HG02884 (cell line): ENCODE results near the gene GARNL3.

Source experiments
- ATAC-seq: cut with Tn5 transposase; IDR thresholded peaks from one replicate; pipeline ENCODE4 v1.9.1; 2021; ENCODE audit warnings: mild to moderate bottlenecking, moderate library complexity; ENCODE audit not compliant: unreplicated experiment

Gene GARNL3

DNA sequence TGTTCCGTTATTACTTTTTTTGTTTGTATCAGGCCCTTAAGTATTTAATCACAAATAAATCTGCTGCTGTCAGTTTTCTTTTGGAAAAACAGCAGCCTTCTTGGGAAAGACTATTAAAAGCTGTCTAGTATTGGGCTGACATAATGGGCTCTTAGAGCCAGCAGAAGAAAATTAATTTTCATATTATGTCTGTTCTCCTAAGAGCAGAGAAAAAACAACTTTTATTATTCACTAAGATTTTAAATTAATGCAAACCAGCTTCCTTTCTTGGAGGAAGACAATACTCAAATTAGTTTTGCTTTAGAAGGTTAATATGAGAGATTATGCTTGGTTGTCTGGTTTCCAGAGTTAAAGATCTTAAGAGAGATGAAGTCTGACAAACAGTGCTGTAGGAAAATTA, 30.6 kb upstream of the GARNL3 start:
- no peak for ATAC-seq

DNA sequence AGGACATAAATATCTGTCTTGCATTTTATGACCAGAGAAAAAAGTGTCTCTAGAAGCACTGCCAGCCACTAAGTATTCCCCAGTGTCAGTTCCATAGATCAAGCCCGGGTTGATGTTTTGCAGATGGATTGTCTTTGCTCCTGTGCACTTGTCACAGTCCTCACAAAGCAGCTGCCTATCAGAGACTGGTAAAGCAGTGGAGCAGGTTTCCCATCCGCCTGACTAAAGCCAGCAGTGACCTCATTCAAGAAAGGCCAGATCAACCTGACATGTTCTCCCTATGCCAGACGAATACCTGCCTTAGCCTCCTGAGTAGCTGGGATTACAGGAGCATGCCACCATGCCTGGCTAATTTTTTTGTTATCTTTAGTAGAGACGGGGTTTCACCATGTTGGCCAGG, 26.8 kb upstream of the GARNL3 start:
- no peak for ATAC-seq

DNA sequence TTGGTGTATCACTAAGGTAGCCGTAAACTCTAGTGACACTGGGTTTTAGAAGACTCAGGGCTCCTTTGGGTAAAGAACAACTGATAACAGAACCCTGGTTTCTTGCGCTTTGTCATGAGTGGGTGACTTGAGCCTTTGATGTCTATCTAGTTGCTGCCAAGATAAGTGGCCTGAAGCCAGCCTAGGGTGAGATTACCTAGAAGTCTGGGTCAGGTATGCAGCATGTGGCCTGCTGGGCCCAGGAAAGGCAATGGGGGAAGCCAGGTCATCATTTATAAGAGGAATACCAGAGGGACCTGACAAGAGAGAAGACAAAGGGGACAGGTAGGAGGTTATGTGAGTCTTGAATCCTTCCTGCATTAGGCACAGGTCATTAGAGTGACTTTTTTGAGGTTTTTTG, 23.2 kb upstream of the GARNL3 start:
- no peak for ATAC-seq

DNA sequence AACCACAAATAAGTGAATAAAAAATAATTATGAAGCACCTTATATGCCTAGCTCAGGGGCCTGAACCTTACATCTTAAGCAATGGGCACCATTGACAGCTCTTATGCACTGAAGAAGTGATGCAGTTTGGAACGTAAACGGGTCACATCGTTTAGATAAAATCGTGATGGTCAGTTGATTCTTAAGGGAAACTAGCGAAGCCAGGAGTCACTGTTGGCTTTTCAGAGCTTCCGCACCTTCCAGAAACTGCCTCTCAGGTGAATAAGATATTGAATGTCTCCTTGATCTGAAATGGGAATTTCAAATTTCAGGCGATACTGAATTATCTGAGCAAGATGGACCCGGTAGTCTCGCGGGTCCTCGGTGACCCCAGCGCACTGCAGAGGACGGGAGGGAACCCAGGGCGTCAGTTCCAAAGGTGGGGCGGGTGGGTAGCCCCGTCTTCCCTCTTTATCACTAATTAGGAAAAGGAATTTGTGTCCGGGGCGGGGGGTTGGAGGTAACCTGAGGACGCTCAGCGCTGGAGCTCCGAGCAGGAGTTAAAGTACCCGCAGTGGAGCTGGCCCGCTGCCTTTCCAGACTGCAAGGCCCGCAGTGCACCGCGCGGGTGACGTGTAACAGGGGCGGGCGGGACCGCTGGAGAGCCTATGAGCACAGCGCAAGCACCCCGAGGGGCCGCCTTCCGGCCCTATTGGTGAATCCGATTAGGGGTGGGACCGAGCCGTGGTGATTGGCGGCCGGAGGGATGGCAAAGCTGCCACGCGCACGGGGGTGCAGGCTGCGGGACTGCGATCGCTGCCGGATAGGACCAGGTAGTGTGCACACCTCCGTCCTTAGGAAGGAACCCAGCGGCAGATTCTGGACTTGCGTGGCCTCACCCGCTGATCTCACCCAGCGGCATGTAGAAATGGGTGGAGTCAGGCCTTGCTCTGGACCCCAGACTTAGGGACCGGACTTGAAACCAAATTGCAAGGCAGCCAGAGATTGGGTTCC, 19.7 kb upstream of the GARNL3 start:
- peak; percentile 99 for ATAC-seq

DNA sequence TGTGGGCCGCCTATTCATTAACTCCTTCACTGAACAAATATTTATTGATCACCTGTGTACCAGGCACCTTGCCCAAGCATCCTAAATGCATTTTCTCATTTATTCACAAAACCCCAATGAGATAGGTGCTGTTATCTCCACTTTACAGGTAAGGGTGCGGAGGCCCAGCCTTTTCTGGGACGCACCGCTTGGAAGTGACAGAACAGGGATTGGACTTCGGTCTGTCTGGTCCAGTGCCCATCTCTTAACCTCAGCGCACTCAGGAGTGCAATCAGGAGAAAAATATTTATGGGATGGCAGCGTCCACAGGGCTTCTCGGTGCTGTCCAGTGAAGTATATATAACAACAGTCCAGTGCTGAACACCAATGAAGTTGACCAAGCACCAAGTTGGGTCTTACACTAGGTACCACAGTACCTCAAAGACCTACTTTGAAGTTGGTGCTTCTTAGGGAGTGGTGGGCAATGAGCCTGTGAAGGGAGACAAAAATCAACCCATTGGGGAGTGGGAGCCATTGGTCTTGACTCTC, 18.9 kb upstream of the GARNL3 start:
- no peak for ATAC-seq

DNA sequence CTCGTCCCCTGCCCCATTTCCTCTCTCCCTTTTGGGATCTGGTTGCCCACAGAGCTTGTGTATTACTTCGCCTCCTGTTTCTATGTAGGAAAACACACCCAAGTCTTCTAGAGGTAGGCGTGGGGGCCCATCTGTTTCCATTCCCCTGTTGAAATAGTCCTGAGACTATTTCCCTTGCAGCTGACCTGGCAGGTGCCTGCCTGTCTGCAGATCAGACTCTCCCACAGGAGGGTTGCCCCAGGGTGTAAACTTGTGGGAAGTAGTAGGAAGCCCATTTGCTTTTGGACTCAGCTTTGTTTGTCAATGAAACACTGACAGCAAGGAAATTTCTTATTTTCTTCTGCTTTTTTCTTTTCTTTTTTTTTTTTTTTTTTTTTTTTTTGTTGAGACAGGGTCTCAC, 16.3 kb upstream of the GARNL3 start:
- no peak for ATAC-seq

DNA sequence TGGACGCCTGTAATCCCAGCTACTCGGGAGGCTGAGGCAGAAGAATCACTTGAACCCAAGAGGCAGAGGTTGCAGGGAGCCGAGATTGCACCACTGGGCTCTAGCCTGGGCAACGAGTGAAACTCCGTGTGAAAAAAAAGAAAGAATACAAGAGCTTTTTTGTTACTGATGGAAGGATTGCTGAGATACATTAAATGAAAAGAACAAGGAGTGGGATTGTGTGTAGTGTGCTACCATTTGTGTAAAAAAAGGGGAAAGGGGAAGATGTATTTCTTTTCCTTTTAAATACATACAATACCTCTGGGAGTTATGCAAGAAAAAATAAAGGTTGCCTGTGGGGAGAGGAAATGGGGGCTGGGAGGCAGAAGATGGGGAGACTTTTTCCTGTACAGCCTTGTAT, 14.7 kb upstream of the GARNL3 start:
- no peak for ATAC-seq

DNA sequence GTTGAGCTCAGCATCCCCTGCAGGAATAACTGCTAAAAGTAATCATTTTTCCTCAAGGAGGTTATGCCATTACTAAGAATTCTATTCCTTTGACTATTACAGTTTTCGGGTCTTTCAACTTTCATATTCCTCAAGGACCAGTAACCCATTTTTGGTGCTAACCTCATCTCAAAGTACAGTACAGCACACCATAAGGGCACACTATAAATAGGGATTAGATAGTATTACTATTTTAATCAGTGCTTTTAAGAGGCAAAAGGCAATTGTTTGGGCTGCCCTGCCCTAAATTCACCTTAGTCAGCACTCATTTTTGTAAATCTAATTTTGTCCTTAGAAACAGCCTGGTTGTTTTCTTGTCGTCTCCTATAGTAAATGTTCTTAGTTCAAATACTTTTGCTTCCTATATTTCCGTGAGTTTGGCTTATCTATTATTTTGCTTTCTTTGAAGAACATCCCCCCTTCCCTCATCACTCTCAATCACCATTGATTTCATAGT, 13.6 kb upstream of the GARNL3 start:
- no peak for ATAC-seq

DNA sequence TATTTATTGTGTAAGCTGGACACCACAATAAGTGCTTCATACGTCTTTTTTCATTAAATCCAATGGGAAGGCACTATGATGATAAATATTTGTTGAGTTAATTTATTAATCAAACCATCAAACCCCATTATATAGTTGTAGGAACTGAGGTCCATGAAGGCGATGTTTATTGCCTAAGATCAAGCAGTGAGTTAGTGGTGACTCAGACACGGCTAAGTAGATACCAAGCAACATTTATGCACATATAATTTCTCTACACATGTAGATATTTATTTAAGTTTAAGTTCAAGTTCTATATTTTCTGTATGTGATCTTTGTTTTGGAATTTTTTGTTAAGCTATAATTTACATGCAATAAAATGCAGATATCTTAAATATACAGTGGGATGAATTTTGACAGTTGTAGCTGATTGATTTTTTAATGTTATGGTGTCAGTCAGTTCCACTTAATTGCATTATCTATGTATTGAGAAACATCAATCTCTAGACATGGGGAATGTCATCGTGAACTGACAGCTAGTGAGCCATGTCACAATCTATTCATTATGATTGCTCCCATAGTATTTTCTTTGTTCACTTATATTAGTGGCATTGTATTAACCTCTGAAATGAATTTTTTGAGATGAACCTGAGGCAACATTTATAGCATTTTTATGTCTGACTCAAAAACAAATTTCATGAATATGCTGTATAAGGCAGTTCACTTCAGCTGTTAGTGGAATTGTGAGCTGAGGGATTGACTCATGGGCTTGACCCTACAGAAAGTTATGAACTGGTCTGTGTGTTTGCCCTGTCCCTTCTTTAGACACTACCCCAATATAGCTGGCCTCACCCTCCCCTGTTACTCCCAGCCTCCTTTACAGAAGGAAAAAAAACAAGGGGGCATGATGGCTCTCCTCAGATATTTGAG, 11.9 kb upstream of the GARNL3 start:
- no peak for ATAC-seq

DNA sequence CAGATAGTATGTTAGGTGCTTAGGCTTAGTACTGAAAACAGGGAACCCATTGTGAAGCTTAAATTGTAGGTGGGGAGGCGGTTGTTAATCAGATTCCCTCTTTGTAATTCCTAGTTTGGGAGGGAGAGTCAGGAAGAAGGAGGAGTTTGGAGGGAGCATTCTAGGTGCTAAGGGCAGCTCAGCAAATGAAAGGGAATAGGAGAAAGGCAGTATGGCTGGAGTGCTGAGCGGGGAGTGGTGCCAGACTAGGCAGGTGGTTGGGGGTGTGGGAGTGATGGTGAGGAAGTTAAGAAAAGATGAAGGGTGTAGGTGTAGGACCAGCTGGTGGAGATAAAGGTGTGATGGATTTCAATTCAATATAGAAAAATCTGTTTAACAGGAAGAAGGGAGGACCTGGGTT, 11.1 kb upstream of the GARNL3 start:
- no peak for ATAC-seq

DNA sequence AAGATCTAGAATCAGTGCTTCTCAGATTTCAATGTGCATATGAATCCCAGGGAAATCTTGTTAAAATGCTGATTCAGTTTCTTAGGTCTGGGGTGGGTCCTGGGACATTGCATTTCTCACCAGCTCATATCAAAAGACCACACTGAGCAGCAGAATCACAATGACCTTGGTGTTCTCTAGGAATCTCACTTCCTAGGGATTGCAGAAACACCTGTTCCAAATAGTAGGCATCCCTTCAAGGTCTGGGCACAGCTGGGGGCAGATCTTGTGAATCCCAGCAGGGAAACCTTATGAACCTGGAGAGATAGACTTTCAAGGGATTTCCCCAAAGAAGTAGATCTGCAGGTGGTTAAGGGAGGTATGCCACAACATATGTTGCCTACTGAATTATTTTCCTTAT, 8.9 kb upstream of the GARNL3 start:
- no peak for ATAC-seq

DNA sequence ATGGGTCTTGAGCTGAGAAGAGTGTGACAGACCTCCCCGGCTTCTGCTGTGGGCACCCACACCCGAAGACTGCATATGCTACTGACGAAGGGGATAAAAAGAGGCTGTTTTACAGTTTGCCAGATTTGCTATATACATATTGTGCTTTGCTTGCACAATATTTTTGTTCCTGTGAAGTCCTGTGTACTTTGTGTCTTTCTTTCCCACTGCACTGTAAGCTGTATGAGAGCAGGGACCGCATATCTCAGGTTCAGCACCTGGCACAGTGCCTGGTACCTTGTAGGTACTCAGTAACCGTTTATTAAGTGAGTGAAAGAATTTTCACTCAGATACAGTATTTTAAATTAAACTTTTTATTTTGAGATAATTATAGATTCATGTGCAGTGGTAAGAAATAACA, 8.2 kb upstream of the GARNL3 start:
- ATAC-seq = no peak

DNA sequence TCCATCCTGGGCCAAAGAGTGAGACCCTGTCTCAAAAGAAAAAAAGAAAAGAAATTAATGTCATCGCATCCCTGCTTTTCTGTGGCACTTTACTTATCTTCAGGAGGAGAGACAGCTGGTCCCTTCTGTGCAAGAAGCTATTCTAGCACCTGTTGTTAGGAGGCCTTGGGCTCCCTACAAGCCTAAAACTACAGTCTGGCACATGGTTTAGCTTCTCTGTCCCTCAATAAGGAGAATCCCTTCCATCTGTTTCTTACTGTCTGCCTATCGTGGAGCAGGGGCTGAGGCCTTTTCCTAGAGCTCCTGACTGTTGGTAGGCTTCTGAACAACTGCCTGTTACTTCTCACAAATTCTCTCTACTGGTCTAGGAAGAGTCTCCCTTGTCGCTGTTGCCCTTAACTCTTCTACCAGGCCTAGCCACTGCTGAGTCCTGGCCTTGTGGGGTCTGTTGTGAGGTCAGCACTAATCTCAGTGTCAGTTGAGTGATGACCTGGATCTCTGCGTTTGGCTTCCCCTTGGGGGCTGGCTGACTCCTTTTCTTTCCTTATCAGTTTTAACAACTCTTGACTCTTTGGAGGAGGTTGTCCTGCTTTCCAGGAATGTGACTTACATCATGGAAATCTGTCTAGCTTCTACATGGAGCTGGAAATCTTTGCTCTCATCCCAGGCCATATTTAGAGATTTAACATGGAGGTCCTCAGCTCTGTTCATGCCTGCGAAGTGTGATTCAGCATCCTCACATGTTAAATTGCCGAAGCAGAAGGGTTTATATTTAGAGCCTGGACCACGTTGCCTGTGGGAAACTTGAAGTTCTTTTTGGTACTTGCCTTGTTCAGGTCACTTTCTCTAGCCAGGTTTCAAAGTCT, 5.7 kb upstream of the GARNL3 start:
- ATAC-seq = no peak

DNA sequence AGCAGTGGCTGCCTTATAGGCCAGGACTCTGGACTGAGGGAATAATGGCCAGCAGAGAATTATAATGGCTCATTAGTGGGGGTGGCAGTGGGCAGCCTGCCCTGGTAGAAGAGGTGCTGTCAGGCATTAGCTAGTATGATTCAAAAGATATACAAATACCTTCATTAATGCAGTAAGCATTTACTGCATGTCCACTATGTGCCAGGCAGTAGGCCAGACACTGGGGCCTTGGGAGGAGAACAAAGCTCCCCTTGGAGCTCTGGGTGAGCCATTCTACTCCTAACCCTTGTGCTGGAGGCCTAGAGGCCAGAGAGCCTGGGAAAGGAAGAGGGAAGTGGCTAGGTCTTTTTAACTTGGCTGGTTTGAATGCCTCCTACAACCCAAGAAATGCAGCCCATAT, 2.0 kb upstream of the GARNL3 start:
- ATAC-seq = no peak

DNA sequence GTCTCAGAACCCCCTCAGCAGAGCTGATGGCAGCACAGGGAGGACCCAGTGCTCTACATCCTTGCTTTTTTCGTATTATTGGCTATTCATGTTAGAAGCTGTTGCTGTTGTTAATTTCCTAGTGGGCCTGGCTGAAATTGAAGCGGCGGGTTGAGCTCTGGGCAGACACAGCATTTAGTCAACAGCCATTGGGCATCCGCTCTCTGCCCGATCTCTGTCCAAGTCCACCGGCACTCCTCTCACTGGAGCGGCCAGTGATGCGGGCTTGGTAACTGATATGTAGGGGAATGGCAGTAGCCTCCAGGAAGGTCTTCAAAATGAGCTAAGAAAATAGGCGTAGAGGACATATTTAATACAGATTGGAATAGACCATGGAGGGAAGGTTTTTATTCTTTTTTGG, 1.3 kb upstream of the GARNL3 start:
- no peak for ATAC-seq

DNA sequence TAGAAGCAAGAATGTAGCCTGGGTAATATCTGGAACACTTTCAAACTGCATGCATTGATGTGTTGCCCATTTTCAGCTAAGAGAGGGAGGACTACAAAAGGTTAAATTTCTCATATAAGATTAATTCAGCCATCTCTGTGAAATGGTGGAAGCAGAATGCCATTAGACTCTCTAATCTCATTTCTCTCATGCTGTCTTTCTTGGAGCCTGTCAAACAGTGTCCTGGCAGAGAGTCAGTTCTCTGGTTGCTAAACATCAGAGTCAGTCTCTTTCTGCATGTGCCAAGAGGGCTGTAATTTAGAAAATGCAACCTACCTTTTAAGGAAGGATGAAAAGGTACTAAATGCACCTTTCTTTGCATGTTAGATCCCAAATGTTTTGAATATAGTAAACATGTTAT, 910 bp upstream of the GARNL3 start:
- no peak for ATAC-seq

DNA sequence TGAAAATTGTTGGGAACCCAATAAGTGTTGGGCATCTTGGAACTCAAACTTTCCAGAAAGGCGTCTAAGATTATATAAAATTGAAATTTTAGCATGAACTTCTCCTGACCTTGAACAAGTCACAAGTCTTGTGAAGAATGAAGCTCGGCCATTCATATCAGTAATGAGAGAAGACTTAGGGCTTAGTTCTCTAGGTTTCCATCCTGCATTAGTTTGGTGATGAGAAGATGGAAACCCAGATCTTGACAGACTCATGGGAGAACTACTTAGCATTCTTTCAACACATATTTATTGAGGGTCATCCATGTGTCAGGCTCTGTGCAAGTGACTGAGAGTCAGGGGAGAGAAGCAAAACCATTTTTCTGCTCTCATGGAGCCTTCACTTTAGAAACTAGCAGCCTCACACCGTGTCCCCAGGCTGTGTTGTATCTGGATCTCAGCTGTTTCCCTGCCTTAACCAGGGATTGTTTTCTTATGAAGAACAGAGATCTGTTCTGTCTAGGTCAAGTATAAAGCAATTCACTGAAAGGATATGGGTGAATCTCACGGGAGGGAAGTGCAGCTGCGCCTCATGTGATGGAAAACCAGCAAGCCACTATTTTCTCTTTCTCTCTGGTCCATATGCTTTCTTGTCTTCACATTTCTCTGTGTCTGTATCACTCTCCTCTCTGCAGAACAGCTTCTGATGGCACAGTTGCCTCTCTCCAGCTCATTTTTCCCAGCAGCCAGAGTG, 3.4 kb downstream of the GARNL3 start:
- no peak for ATAC-seq

DNA sequence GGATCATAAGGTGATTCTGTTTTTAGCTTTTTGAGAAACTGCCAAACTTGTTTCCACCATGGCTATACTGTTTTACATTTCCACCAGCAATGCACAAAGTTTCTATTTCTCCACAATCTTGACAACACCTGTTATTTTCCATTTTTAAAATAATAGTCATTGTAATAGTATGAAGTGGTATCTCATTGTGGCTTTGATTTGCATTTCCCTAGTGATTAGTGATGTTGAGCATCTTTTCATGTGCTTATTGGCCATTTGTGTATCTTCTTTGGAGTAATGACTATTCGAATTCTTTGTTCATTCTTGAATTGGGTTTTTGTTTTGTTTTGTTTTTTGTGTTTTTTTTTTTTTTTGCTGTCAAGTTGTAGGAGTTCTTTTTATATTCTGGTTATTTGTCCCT, 4.9 kb downstream of the GARNL3 start:
- ATAC-seq = no peak

DNA sequence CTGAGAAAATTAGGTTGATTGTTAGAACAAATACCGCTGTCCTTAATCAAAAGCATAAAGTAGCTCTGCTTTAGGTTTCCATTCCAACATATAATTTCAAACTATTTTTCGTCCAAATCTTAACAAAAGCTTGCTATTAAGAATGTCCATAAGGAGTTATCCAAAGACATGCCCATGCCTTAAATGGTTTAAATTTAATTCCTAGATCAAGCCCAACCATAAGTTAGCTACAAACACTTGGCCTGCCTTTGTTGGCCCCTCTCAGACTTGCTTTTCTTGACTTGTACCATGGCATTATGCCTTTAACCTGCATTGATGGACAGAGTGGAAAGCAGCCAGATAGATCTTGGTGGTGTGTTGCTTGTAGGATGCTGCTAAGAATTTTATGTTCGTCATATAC, 8.8 kb downstream of the GARNL3 start:
- no peak for ATAC-seq

DNA sequence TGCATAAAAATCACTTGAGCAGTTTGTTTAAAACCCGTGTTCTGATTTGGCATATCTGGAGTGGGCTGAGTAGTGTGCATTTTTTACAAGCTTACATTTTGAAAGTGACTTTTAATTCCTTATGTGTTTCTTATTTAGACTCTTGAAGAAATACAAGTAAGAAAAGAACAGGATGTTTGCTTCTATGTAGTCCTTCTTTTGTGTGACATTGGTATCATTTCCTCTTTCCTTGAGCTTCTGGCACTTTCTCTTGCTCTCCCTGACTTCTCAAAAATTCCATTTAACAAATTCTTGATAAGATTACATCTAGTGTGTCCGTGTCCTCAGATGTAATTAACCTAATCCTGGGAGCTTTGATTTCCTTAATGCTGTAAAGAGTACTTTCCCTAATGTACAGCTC, 12.5 kb downstream of the GARNL3 start:
- no peak for ATAC-seq
